HG03159 (cell line): ENCODE data around the gene NEUROG1.

Experiments
- ATAC-seq: cut with Tn5 transposase; IDR thresholded peaks from one replicate; pipeline ENCODE4 v1.9.1; 2021; ENCODE audit warnings: mild to moderate bottlenecking, moderate library complexity; ENCODE audit not compliant: unreplicated experiment

NEUROG1 gene

GRCh38 chr5:135565266-135565665 lies 29.5 kb upstream of the NEUROG1 start:
- ATAC-seq, result no peak

GRCh38 chr5:135564331-135564730 lies 28.6 kb upstream of the NEUROG1 start:
- ATAC-seq, result no peak

GRCh38 chr5:135561266-135561665 lies 25.5 kb upstream of the NEUROG1 start:
- no peak for ATAC-seq

- ATAC-seq, result peak; percentile 94
These were observed 25.1 kb upstream of the NEUROG1 start for GRCh38 chr5:135560858-135561257.

- no peak for ATAC-seq
These were observed 23.6 kb upstream of the NEUROG1 start for GRCh38 chr5:135559354-135559753.

GRCh38 chr5:135557076-135557838 lies 21.5 kb upstream of the NEUROG1 start:
- ATAC-seq, result no peak

- ATAC-seq, result no peak
These were observed 20.9 kb upstream of the NEUROG1 start for GRCh38 chr5:135556620-135557019.

GRCh38 chr5:135555530-135555929 lies 19.8 kb upstream of the NEUROG1 start:
- no peak for ATAC-seq

GRCh38 chr5:135553688-135554462 lies 18.1 kb upstream of the NEUROG1 start:
- ATAC-seq, result no peak

GRCh38 chr5:135551593-135552447 lies 16.1 kb upstream of the NEUROG1 start:
- ATAC-seq, result peak; percentile 72

GRCh38 chr5:135549413-135549812 lies 13.6 kb upstream of the NEUROG1 start:
- no peak for ATAC-seq

- ATAC-seq, result no peak
These were observed 12.0 kb upstream of the NEUROG1 start for GRCh38 chr5:135547590-135548254.

- ATAC-seq, result no peak
These were observed 11.1 kb upstream of the NEUROG1 start for GRCh38 chr5:135546912-135547311.

- no peak for ATAC-seq
These were observed 10.3 kb upstream of the NEUROG1 start for GRCh38 chr5:135546101-135546500.

- ATAC-seq, result no peak
These were observed 9.3 kb upstream of the NEUROG1 start for GRCh38 chr5:135545099-135545498.

GRCh38 chr5:135543485-135544304 lies 7.9 kb upstream of the NEUROG1 start:
- ATAC-seq, result no peak

- no peak for ATAC-seq
These were observed 7.3 kb upstream of the NEUROG1 start for GRCh38 chr5:135543001-135543484.

GRCh38 chr5:135541807-135542502 lies 6.2 kb upstream of the NEUROG1 start:
- ATAC-seq, result no peak

GRCh38 chr5:135539430-135540005 lies 3.8 kb upstream of the NEUROG1 start:
- no peak for ATAC-seq
